GM12878 (cell line): Measurements from ENCODE around the gene ADH6. TPM values are rescaled to one million over a fixed set of nuclear protein-coding genes. Genes with fewer than 3 reads are reported as not detected.

ENCODE experiments used
- polyA plus RNA-seq, 11 experiments: library from polyadenylated mRNA; depleted of rRNA in 4 of 11; unstranded in 6 of 11; stranded (reverse) in 5 of 11; fragments of >200 nt; fragmentation: Nextera tagmentation in 4 of 11; fragmentation: Illumina TruSeq in 1 of 11; extraction: Ambion mirVana in 4 of 11; extraction: Trizol in 1 of 11; gene quantifications; 1 replicate in 1 of 11; 2 replicates in 10 of 11; pipeline versions ENCODE4 v1.2.1 to v1.2.3, GENCODE V29; 2011 to 2016; ENCODE audit warnings: inconsistent platforms in 2 of 11, missing spikeins in 2 of 11, low read depth in 1 of 11
- total RNA-seq, 4 experiments: library from RNA; depleted of rRNA in 3 of 4; stranded (reverse); fragments of >200 nt in 3 of 4; fragmentation: Illumina TruSeq in 1 of 4; extraction: Trizol in 1 of 4; gene quantifications; 2 replicates each; pipeline versions ENCODE4 v1.2.1 to v1.2.3, GENCODE V29; 2013 to 2021

Gene ADH6
- total and polyA plus RNA-seq, 10 of the 15 experiments (the other 5 are each of a cell fraction or from before 2014, with no cell fraction given) = 0.03 to 0.16 TPM; not detected in 8

Other genes with a start within 250 kb of the ADH6 start
- gene METAP1, start 223.5 kb downstream of the ADH6 start, total RNA-seq (2014; rRNA removed) = 56.8 and 65.7 TPM in 2 replicates
- 48.9 and 52.4 TPM in 2 replicates for gene METAP1, start 223.5 kb downstream of the ADH6 start, total RNA-seq (2014; rRNA removed; fragmentation: Illumina TruSeq; extraction: Trizol)
- 45.0 and 45.4 TPM in 2 replicates for gene METAP1, start 223.5 kb downstream of the ADH6 start, total RNA-seq (2021)
- gene METAP1, start 223.5 kb downstream of the ADH6 start, polyA plus RNA-seq (2011; rRNA removed) = 71.4 and 110 TPM in 2 replicates
- 65.8 and 78.1 TPM in 2 replicates for gene METAP1, start 223.5 kb downstream of the ADH6 start, polyA plus RNA-seq (2014; fragmentation: Illumina TruSeq; extraction: Trizol)
- gene METAP1, start 223.5 kb downstream of the ADH6 start, polyA plus RNA-seq (2014; fragmentation: Nextera tagmentation; extraction: Ambion mirVana) = 10 to 100 TPM; 22.7 to 32.4 TPM
- 40.8 and 45.2 TPM in 2 replicates for gene METAP1, start 223.5 kb downstream of the ADH6 start, polyA plus RNA-seq (2014; rRNA removed)
- gene METAP1, start 223.5 kb downstream of the ADH6 start, polyA plus RNA-seq (2016; fragmentation: Nextera tagmentation; extraction: Ambion mirVana) = 10 to 100 TPM; 38.0 to 41.8 TPM
- gene ADH5, start 130.5 kb downstream of the ADH6 start, total RNA-seq (2014; rRNA removed) = 48.5 and 68.2 TPM in 2 replicates
- 75.7 and 77.5 TPM in 2 replicates for gene ADH5, start 130.5 kb downstream of the ADH6 start, total RNA-seq (2014; rRNA removed; fragmentation: Illumina TruSeq; extraction: Trizol)
- gene ADH5, start 130.5 kb downstream of the ADH6 start, total RNA-seq (2021) = 94.4 and 101 TPM in 2 replicates
- 159 and 222 TPM in 2 replicates for gene ADH5, start 130.5 kb downstream of the ADH6 start, polyA plus RNA-seq (2011; rRNA removed)
- 80.6 and 100 TPM in 2 replicates for gene ADH5, start 130.5 kb downstream of the ADH6 start, polyA plus RNA-seq (2014; fragmentation: Illumina TruSeq; extraction: Trizol)
- gene ADH5, start 130.5 kb downstream of the ADH6 start, polyA plus RNA-seq (2014; fragmentation: Nextera tagmentation; extraction: Ambion mirVana) = 100 to 1,000 TPM in 1 of 2 experiments, 10 to 100 TPM in 1; 96.3 to 134 TPM
- 75.7 and 78.1 TPM in 2 replicates for gene ADH5, start 130.5 kb downstream of the ADH6 start, polyA plus RNA-seq (2014; rRNA removed)
- 100 to 1,000 TPM; 136 to 138 TPM for gene ADH5, start 130.5 kb downstream of the ADH6 start, polyA plus RNA-seq (2016; fragmentation: Nextera tagmentation; extraction: Ambion mirVana)
- not detected in 2 replicates for gene ADH4, start 74.9 kb downstream of the ADH6 start, total RNA-seq (2014; rRNA removed)
- gene ADH4, start 74.9 kb downstream of the ADH6 start, total RNA-seq (2014; rRNA removed; fragmentation: Illumina TruSeq; extraction: Trizol) = not detected in 2 replicates
- gene ADH4, start 74.9 kb downstream of the ADH6 start, total RNA-seq (2021) = 0.40 TPM in 1 of 2 replicates, not detected in the other
- not detected in 2 replicates for gene ADH4, start 74.9 kb downstream of the ADH6 start, polyA plus RNA-seq (2011; rRNA removed)
- gene ADH4, start 74.9 kb downstream of the ADH6 start, polyA plus RNA-seq (2014; fragmentation: Illumina TruSeq; extraction: Trizol) = not detected in 2 replicates
- gene ADH4, start 74.9 kb downstream of the ADH6 start, polyA plus RNA-seq (2014; fragmentation: Nextera tagmentation; extraction: Ambion mirVana) = not detected
- not detected in 2 replicates for gene ADH4, start 74.9 kb downstream of the ADH6 start, polyA plus RNA-seq (2014; rRNA removed)
- gene ADH4, start 74.9 kb downstream of the ADH6 start, polyA plus RNA-seq (2016; fragmentation: Nextera tagmentation; extraction: Ambion mirVana) = not detected
- gene ADH1A, start 71.7 kb upstream of the ADH6 start, total RNA-seq (2014; rRNA removed) = not detected in 2 replicates
- not detected in 2 replicates for gene ADH1A, start 71.7 kb upstream of the ADH6 start, total RNA-seq (2014; rRNA removed; fragmentation: Illumina TruSeq; extraction: Trizol)
- gene ADH1A, start 71.7 kb upstream of the ADH6 start, total RNA-seq (2021) = not detected in 2 replicates
- not detected in 2 replicates for gene ADH1A, start 71.7 kb upstream of the ADH6 start, polyA plus RNA-seq (2011; rRNA removed)
- gene ADH1A, start 71.7 kb upstream of the ADH6 start, polyA plus RNA-seq (2014; fragmentation: Illumina TruSeq; extraction: Trizol) = not detected in 2 replicates
- gene ADH1A, start 71.7 kb upstream of the ADH6 start, polyA plus RNA-seq (2014; fragmentation: Nextera tagmentation; extraction: Ambion mirVana) = not detected
- not detected in 2 replicates for gene ADH1A, start 71.7 kb upstream of the ADH6 start, polyA plus RNA-seq (2014; rRNA removed)
- gene ADH1A, start 71.7 kb upstream of the ADH6 start, polyA plus RNA-seq (2016; fragmentation: Nextera tagmentation; extraction: Ambion mirVana) = not detected
- not detected in 2 replicates for gene ADH1B, start 102.2 kb upstream of the ADH6 start, total RNA-seq (2014; rRNA removed)
- gene ADH1B, start 102.2 kb upstream of the ADH6 start, total RNA-seq (2014; rRNA removed; fragmentation: Illumina TruSeq; extraction: Trizol) = not detected in 2 replicates
- 1.3 TPM in 2 replicates for gene ADH1B, start 102.2 kb upstream of the ADH6 start, total RNA-seq (2021)
- not detected in 2 replicates for gene ADH1B, start 102.2 kb upstream of the ADH6 start, polyA plus RNA-seq (2011; rRNA removed)
- not detected in 2 replicates for gene ADH1B, start 102.2 kb upstream of the ADH6 start, polyA plus RNA-seq (2014; fragmentation: Illumina TruSeq; extraction: Trizol)
- not detected for gene ADH1B, start 102.2 kb upstream of the ADH6 start, polyA plus RNA-seq (2014; fragmentation: Nextera tagmentation; extraction: Ambion mirVana)
- gene ADH1B, start 102.2 kb upstream of the ADH6 start, polyA plus RNA-seq (2014; rRNA removed) = not detected in 2 replicates
- gene ADH1B, start 102.2 kb upstream of the ADH6 start, polyA plus RNA-seq (2016; fragmentation: Nextera tagmentation; extraction: Ambion mirVana) = not detected
- 1.1 TPM in 1 of 2 replicates, not detected in the other for gene ADH1C, start 133.5 kb upstream of the ADH6 start, total RNA-seq (2014; rRNA removed)
- gene ADH1C, start 133.5 kb upstream of the ADH6 start, total RNA-seq (2014; rRNA removed; fragmentation: Illumina TruSeq; extraction: Trizol) = not detected in 2 replicates
- gene ADH1C, start 133.5 kb upstream of the ADH6 start, total RNA-seq (2021) = 0.24 and 0.54 TPM in 2 replicates
- 0.08 and 0.20 TPM in 2 replicates for gene ADH1C, start 133.5 kb upstream of the ADH6 start, polyA plus RNA-seq (2011; rRNA removed)
- gene ADH1C, start 133.5 kb upstream of the ADH6 start, polyA plus RNA-seq (2014; fragmentation: Illumina TruSeq; extraction: Trizol) = 0.06 and 0.33 TPM in 2 replicates
- under 1 TPM in 1 of 2 experiments, not detected in 1; 0.04 TPM for gene ADH1C, start 133.5 kb upstream of the ADH6 start, polyA plus RNA-seq (2014; fragmentation: Nextera tagmentation; extraction: Ambion mirVana)
- gene ADH1C, start 133.5 kb upstream of the ADH6 start, polyA plus RNA-seq (2014; rRNA removed) = 0.10 TPM in 1 of 2 replicates, not detected in the other
- under 1 TPM in 1 of 2 experiments, not detected in 1; 0.23 TPM for gene ADH1C, start 133.5 kb upstream of the ADH6 start, polyA plus RNA-seq (2016; fragmentation: Nextera tagmentation; extraction: Ambion mirVana)
- not detected in 2 replicates for gene ADH7, start 216.1 kb upstream of the ADH6 start, total RNA-seq (2014; rRNA removed)
- not detected in 2 replicates for gene ADH7, start 216.1 kb upstream of the ADH6 start, total RNA-seq (2014; rRNA removed; fragmentation: Illumina TruSeq; extraction: Trizol)
- not detected in 2 replicates for gene ADH7, start 216.1 kb upstream of the ADH6 start, total RNA-seq (2021)
- not detected in 2 replicates for gene ADH7, start 216.1 kb upstream of the ADH6 start, polyA plus RNA-seq (2011; rRNA removed)
- not detected in 2 replicates for gene ADH7, start 216.1 kb upstream of the ADH6 start, polyA plus RNA-seq (2014; fragmentation: Illumina TruSeq; extraction: Trizol)
- not detected for gene ADH7, start 216.1 kb upstream of the ADH6 start, polyA plus RNA-seq (2014; fragmentation: Nextera tagmentation; extraction: Ambion mirVana)
- gene ADH7, start 216.1 kb upstream of the ADH6 start, polyA plus RNA-seq (2014; rRNA removed) = not detected in 2 replicates
- gene ADH7, start 216.1 kb upstream of the ADH6 start, polyA plus RNA-seq (2016; fragmentation: Nextera tagmentation; extraction: Ambion mirVana) = not detected